Astrocyte (in vitro differentiated cells and primary cell): ENCODE data around the gene OR13C9. TPM values are rescaled to one million over a fixed set of nuclear protein-coding genes. Genes with fewer than 3 reads are reported as not detected.
"Not testable (repeated sequence)": the region's sequence is repeated elsewhere in the genome, so short reads cannot be mapped to it uniquely, and the experiment has no call there.

Experiments
- DNase-seq: peaks from one replicate; pipeline ENCODE4 v3.0.0-alpha.2; 2010; ENCODE audit warnings: low read depth
- FAIRE-seq: peaks from 2 replicates; lab custom pipeline; 2011; peaks lifted over from hg19 to GRCh38; lab: Jason Lieb, UNC
- H2AFZ ChIP-seq: 2 replicates; pipeline ENCODE4 v1.6.0; 2012; ENCODE audit warnings: low read depth, low read length, inconsistent platforms
- H3K27ac ChIP-seq: 2 replicates; pipeline ENCODE4 v1.5.1; 2011; ENCODE audit warnings: low read depth, low read length, inconsistent platforms
- H3K27me3 ChIP-seq: 2 replicates; pipeline ENCODE4 v1.6.0; 2011; ENCODE audit warnings: low read length, inconsistent platforms; ENCODE audit not compliant: insufficient read depth
- H3K36me3 ChIP-seq: 2 replicates; pipeline ENCODE4 v1.5.1; 2011; ENCODE audit warnings: low read length, inconsistent platforms; ENCODE audit not compliant: insufficient read depth
- H3K4me1 ChIP-seq: 2 replicates; pipeline ENCODE4 v1.5.1; 2011; ENCODE audit warnings: low read length, inconsistent platforms; ENCODE audit not compliant: insufficient read depth
- H3K4me2 ChIP-seq: 2 replicates; pipeline ENCODE4 v1.6.0; 2012; ENCODE audit warnings: low read length, inconsistent platforms
- H3K4me3 ChIP-seq: 2 replicates; pipeline ENCODE4 v1.5.1; 2011; ENCODE audit warnings: low read depth, mild to moderate bottlenecking, low read length, inconsistent platforms; ENCODE audit not compliant: insufficient read depth
- H3K79me2 ChIP-seq: 2 replicates; pipeline ENCODE4 v1.6.0; 2012; ENCODE audit warnings: mild to moderate bottlenecking, low read length, inconsistent platforms; ENCODE audit not compliant: insufficient read depth
- H3K9ac ChIP-seq: 2 replicates; pipeline ENCODE4 v1.6.0; 2012; ENCODE audit warnings: mild to moderate bottlenecking, low read length, inconsistent platforms
- H3K9me3 ChIP-seq: 2 replicates; pipeline ENCODE4 v1.5.1; 2012; ENCODE audit warnings: low read depth, mild to moderate bottlenecking, low read length, inconsistent platforms; ENCODE audit not compliant: insufficient read depth
- H4K20me1 ChIP-seq: 2 replicates; pipeline ENCODE4 v1.6.0; 2012; ENCODE audit warnings: low read length, inconsistent platforms; ENCODE audit not compliant: insufficient read depth
- H3K27ac Mint-ChIP-seq: one replicate; pipeline ENCODE4 v1.8.0; 2021; ENCODE audit warnings: mild to moderate bottlenecking, mixed read lengths; ENCODE audit not compliant: unreplicated experiment
- H3K27me3 Mint-ChIP-seq: one replicate; pipeline ENCODE4 v1.8.0; 2021; ENCODE audit warnings: low read depth, mixed read lengths; ENCODE audit not compliant: unreplicated experiment
- H3K36me3 Mint-ChIP-seq: one replicate; pipeline ENCODE4 v1.8.0; 2021; ENCODE audit warnings: low read depth, mixed read lengths; ENCODE audit not compliant: unreplicated experiment
- H3K4me1 Mint-ChIP-seq: one replicate; pipeline ENCODE4 v1.8.0; 2021; ENCODE audit warnings: low read depth, mixed read lengths; ENCODE audit not compliant: unreplicated experiment
- H3K4me3 Mint-ChIP-seq: one replicate; pipeline ENCODE4 v1.8.0; 2021; ENCODE audit warnings: mild to moderate bottlenecking, moderate library complexity, mixed read lengths; ENCODE audit not compliant: unreplicated experiment
- H3K9me3 Mint-ChIP-seq: one replicate; pipeline ENCODE4 v1.8.0; 2021; ENCODE audit warnings: mild to moderate bottlenecking, mixed read lengths; ENCODE audit not compliant: unreplicated experiment
- CTCF ChIP-seq: IDR thresholded peaks from 2 replicates; pipeline ENCODE4 v1.5.1; 2011; ENCODE audit warnings: low read depth, mild to moderate bottlenecking, inconsistent platforms, low read length, moderate library complexity; ENCODE audit not compliant: insufficient read depth
- EZH2 ChIP-seq: IDR thresholded peaks from 2 replicates; pipeline ENCODE4 v1.6.1; 2012; ENCODE audit warnings: mild to moderate bottlenecking, low read length, inconsistent platforms; ENCODE audit not compliant: insufficient read depth
- total RNA-seq: library from RNA; stranded (reverse); gene quantifications from 2 replicates; pipeline ENCODE4 v1.2.1, GENCODE V29; 2021

Gene OR13C9
- total RNA-seq, 1 donor from 2014 or later: not detected

GRCh38 chr9:104611213-104611612 is 6.8 kb downstream of the OR13C9 start:
- Histone ChIP-seq H3K27ac (no peak overlapping the region), H4K20me1 (no peaks in the 10 kb centered on the region), H3K9ac (no peak overlapping the region), H3K4me3 (no peak overlapping the region), H3K79me2 (no peaks in the 10 kb centered on the region), H3K36me3 (no peaks in the 10 kb centered on the region), H2AFZ (no peak overlapping the region), H3K4me1 (no peaks in the 10 kb centered on the region), H3K4me2 (no peak overlapping the region), H3K27me3 (no peaks in the 10 kb centered on the region), H3K9me3 (no peaks in the 10 kb centered on the region)
- Mint-ChIP-seq H3K4me1 (no peaks in the 10 kb centered on the region), H3K27ac (no peak overlapping the region), H3K36me3 (no peaks in the 10 kb centered on the region), H3K4me3 (no peak overlapping the region), H3K27me3 (no peaks in the 10 kb centered on the region), H3K9me3 (peaks cover 4% of the 10 kb centered on the region)
- no peak for FAIRE-seq
- no peak for DNase-seq
- TF ChIP-seq EZH2: no peak
- TF ChIP-seq CTCF: no peak

GRCh38 chr9:104608336-104608735 is 9.7 kb downstream of the OR13C9 start:
- Histone ChIP-seq H3K4me2 (no peak overlapping the region), H3K27ac (no peak overlapping the region), H3K4me3 (no peak overlapping the region), H3K4me1 (no peaks in the 10 kb centered on the region), H3K36me3 (no peaks in the 10 kb centered on the region), H3K9ac (no peak overlapping the region), H2AFZ (no peak overlapping the region), H3K27me3 (no peaks in the 10 kb centered on the region), H3K9me3 (no peaks in the 10 kb centered on the region), H4K20me1 (no peaks in the 10 kb centered on the region), H3K79me2 (no peaks in the 10 kb centered on the region)
- H3K9me3 Mint-ChIP-seq: no peaks in the 10 kb centered on the region
- no peak for TF ChIP-seq EZH2
- no peak for TF ChIP-seq CTCF
- DNase-seq: no peak
- no peaks in the 10 kb centered on the region for H3K27me3 Mint-ChIP-seq
- H3K4me3 Mint-ChIP-seq: no peak overlapping the region
- FAIRE-seq: no peak
- no peaks in the 10 kb centered on the region for H3K4me1 Mint-ChIP-seq
- no peaks in the 10 kb centered on the region for H3K36me3 Mint-ChIP-seq
- H3K27ac Mint-ChIP-seq: no peak overlapping the region

- Histone ChIP-seq H3K79me2 (no peaks in the 10 kb centered on the region), H3K36me3 (no peaks in the 10 kb centered on the region), H3K4me1 (no peaks in the 10 kb centered on the region), H3K4me2 (no peak overlapping the region), H3K9me3 (no peaks in the 10 kb centered on the region), H2AFZ (no peak overlapping the region), H4K20me1 (no peaks in the 10 kb centered on the region), H3K27me3 (no peaks in the 10 kb centered on the region), H3K4me3 (no peak overlapping the region), H3K27ac (no peak overlapping the region), H3K9ac (no peak overlapping the region)
- no peak for FAIRE-seq
- Mint-ChIP-seq H3K4me1 (no peaks in the 10 kb centered on the region), H3K27ac (no peak overlapping the region), H3K4me3 (no peak overlapping the region), H3K36me3 (no peaks in the 10 kb centered on the region), H3K27me3 (no peaks in the 10 kb centered on the region), H3K9me3 (no peaks in the 10 kb centered on the region)
- TF ChIP-seq CTCF (no peak), EZH2 (no peak)
- no peak for DNase-seq
Measured at GRCh38 chr9:104606152-104606551, 11.9 kb downstream of the OR13C9 start.

GRCh38 chr9:104605527-104605926 is 12.5 kb downstream of the OR13C9 start, which contains the start of gene OR13C2:
Gene OR13C2 (minus strand): TSS chr9:104605627. CDS start chr9:104605627, 0 bp downstream.
- not testable (repeated sequence) for H3K36me3 ChIP-seq, H4K20me1 ChIP-seq, H3K36me3 Mint-ChIP-seq, H3K27ac ChIP-seq, H3K27ac Mint-ChIP-seq, H3K9me3 Mint-ChIP-seq, H3K27me3 Mint-ChIP-seq, H3K9me3 ChIP-seq, H3K4me2 ChIP-seq, H3K4me3 ChIP-seq, H3K4me1 Mint-ChIP-seq, H2AFZ ChIP-seq, H3K9ac ChIP-seq, H3K4me3 Mint-ChIP-seq, H3K79me2 ChIP-seq, FAIRE-seq, H3K4me1 ChIP-seq, DNase-seq, H3K27me3 ChIP-seq
